Prostate gland (tissue), 2 donors: ENCODE measurements around the gene PEAK1.

Experiments
- CTCF ChIP-seq, 4 experiments: fragments of 200-600 bp in 2 of 4; fragments of 450-650 bp in 2 of 4; sonication (generic) in 2 of 4; IDR thresholded peaks; 1 replicate in 3 of 4; 2 replicates in 1 of 4; pipeline ENCODE4 v1.5.1; 2016 to 2019; ENCODE audit warnings: antibody characterized with exemption in 4 of 4, mild to moderate bottlenecking in 2 of 4, moderate library complexity in 2 of 4
- POLR2A ChIP-seq: fragments of 450-650 bp; IDR thresholded peaks from one replicate; pipeline ENCODE4 v1.6.1; 2016; ENCODE audit warnings: antibody characterized with exemption, mild to moderate bottlenecking
- POLR2AphosphoS5 ChIP-seq: sonication (generic); formaldehyde crosslinking; IDR thresholded peaks from one replicate; pipeline ENCODE4 v1.6.1; 2017; ENCODE audit warnings: antibody characterized with exemption

GRCh38 chr15:77122576-77122975 is 297.3 kb downstream of the PEAK1 start:
- TF ChIP-seq CTCF (IDR thresholded peaks at IDR 0.05) = no peak
- TF ChIP-seq POLR2A = no peak
- no peak for TF ChIP-seq POLR2AphosphoS5
